Mesendoderm (in vitro differentiated cells): Measurements from ENCODE around the gene MAPK10.
A peak's percentile ranks its signal among the peaks of the same experiment; 100 is the strongest.
"Not testable (repeated sequence)": the region's sequence is repeated elsewhere in the genome, so short reads cannot be mapped to it uniquely, and the experiment has no call there.

Experiments used
- DNase-seq: peaks from one replicate; pipeline ENCODE4 v3.0.0; 2013
- H2AK5ac ChIP-seq: 2 replicates; pipeline ENCODE4 v1.6.1; 2013; ENCODE audit warnings: low read length, inconsistent platforms
- H2BK120ac ChIP-seq: 2 replicates; pipeline ENCODE4 v1.6.1; 2013; ENCODE audit warnings: low read depth, mild to moderate bottlenecking, low read length, moderate library complexity, mixed read lengths
- H2BK15ac ChIP-seq: replicated peaks from 2 replicates; pipeline ENCODE4 v1.6.1; 2013; ENCODE audit warnings: low read depth, mild to moderate bottlenecking, moderate library complexity
- H2BK5ac ChIP-seq: 2 replicates; pipeline ENCODE4 v1.6.1; 2013; ENCODE audit warnings: low read length, inconsistent platforms
- H3K18ac ChIP-seq: 2 replicates; pipeline ENCODE4 v1.6.1; 2013; ENCODE audit warnings: mild to moderate bottlenecking, low read length, mixed read lengths
- H3K23ac ChIP-seq: one replicate; pipeline ENCODE4 v1.6.1; 2013; ENCODE audit warnings: low read length
- H3K27ac ChIP-seq: 2 replicates; pipeline ENCODE4 v1.5.1; 2013; ENCODE audit warnings: low read depth, mild to moderate bottlenecking, inconsistent platforms, low read length, moderate library complexity
- H3K27me3 ChIP-seq: 2 replicates; pipeline ENCODE4 v1.6.1; 2013; ENCODE audit warnings: low read length, control low read depth, mild to moderate bottlenecking, inconsistent platforms; ENCODE audit not compliant: insufficient read depth, poor library complexity
- H3K36me3 ChIP-seq: 2 replicates; pipeline ENCODE4 v1.6.1; 2013; ENCODE audit warnings: low read length, inconsistent platforms; ENCODE audit not compliant: control insufficient read depth, insufficient read depth
- H3K4ac ChIP-seq: one replicate; pipeline ENCODE4 v1.6.1; 2013; ENCODE audit warnings: low read depth, mild to moderate bottlenecking, low read length, moderate library complexity
- H3K4me1 ChIP-seq: 2 replicates; pipeline ENCODE4 v1.6.1; 2013; ENCODE audit warnings: low read depth, low read length, inconsistent platforms; ENCODE audit not compliant: control insufficient read depth
- H3K4me2 ChIP-seq: 2 replicates; pipeline ENCODE4 v1.6.1; 2013; ENCODE audit warnings: low read length
- H3K4me3 ChIP-seq: 2 replicates; pipeline ENCODE4 v1.5.1; 2013; ENCODE audit warnings: mild to moderate bottlenecking, low read length
- H3K56ac ChIP-seq: one replicate; pipeline ENCODE4 v1.6.1; 2013; ENCODE audit warnings: low read length
- H3K79me1 ChIP-seq: 2 replicates; pipeline ENCODE4 v1.6.1; 2013; ENCODE audit warnings: low read length, inconsistent platforms
- H3K79me2 ChIP-seq: 2 replicates; pipeline ENCODE4 v1.6.1; 2013; ENCODE audit warnings: mild to moderate bottlenecking, low read length; ENCODE audit not compliant: control insufficient read depth, insufficient read depth
- H3K9ac ChIP-seq: 2 replicates; pipeline ENCODE4 v1.6.1; 2013; ENCODE audit warnings: low read length, inconsistent platforms
- H4K5ac ChIP-seq: one replicate; pipeline ENCODE4 v1.6.1; 2013; ENCODE audit warnings: low read length
- H4K8ac ChIP-seq: one replicate; pipeline ENCODE4 v1.6.1; 2013; ENCODE audit warnings: low read depth, mild to moderate bottlenecking, control low read depth, low read length, moderate library complexity
- WGBS: extraction: QIAGEN DNeasy Blood & Tissue Kit; methylation state at CpG from one replicate; pipeline ENCODE4 v1.1.7; 2013; ENCODE audit warnings: low lambda C conversion rate, missing lambda C conversion rate; ENCODE audit not compliant: insufficient coverage; ENCODE audit errors: extremely low coverage; 5-methylcytosine and 5-hydroxymethylcytosine counted together

Gene MAPK10

DNA sequence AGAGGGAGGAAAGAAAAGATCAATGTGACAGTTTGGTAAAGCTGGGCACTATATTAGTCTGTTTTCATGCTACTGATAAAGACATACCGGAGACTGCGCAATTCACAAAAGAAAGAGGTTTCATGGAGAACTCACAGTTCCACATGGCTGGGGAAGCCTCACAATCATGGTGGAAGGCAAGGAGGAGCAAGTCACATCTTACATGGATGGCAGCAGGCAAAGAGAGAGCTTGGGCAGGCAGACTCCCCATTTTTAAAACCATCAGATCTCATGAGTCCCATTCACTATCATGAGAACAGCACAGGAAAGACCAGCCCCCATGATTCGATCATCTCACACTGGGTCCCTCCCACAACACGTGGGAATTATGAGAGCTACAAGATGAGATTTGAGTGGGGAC lies 394.8 kb downstream of the MAPK10 start:
- not testable (repeated sequence) for H3K36me3 ChIP-seq, H3K79me2 ChIP-seq, H3K4me1 ChIP-seq, H3K4me3 ChIP-seq, H2AK5ac ChIP-seq, H3K27ac ChIP-seq, H4K5ac ChIP-seq, H3K56ac ChIP-seq, DNase-seq, H3K79me1 ChIP-seq, H2BK15ac ChIP-seq, H3K23ac ChIP-seq, H3K9ac ChIP-seq, H4K8ac ChIP-seq, H3K18ac ChIP-seq, H2BK120ac ChIP-seq, H2BK5ac ChIP-seq, H3K27me3 ChIP-seq, H3K4me2 ChIP-seq, H3K4ac ChIP-seq
- no CpG with 5 or more reads among the region's 4 CpGs for WGBS

DNA sequence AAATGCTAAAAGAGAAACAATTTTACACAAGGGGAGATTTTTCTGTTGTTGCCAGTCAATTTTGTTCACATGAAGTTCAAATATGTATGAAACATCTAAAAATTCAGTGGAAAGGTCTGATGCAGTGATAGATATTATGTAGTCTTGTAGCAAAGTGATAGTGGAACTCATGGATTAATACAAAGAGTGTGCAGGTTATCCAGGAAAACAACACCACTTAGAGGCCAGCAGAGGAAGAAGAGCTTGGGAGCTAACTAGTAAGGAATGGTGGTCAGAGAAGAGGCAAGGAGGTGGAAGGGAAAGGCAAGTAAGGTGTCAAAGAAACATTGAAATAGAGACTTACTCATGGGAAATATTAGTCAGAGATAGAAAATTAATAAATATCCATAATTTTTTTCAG lies 395.6 kb downstream of the MAPK10 start:
- Histone ChIP-seq H3K4me2 (no peak overlapping the region), H2BK5ac (no peak overlapping the region), H4K5ac (no peak overlapping the region), H3K79me2 (no peaks in the 10 kb centered on the region), H3K27me3 (no peaks in the 10 kb centered on the region), H2BK120ac (no peak overlapping the region), H3K56ac (no peak overlapping the region), H3K27ac (no peak overlapping the region), H2AK5ac (no peak overlapping the region), H3K9ac (no peak overlapping the region), H3K79me1 (no peaks in the 10 kb centered on the region), H3K23ac (no peak overlapping the region), H3K18ac (no peak overlapping the region), H3K36me3 (no peaks in the 10 kb centered on the region), H2BK15ac (no peak overlapping the region), H4K8ac (no peak overlapping the region), H3K4me1 (no peaks in the 10 kb centered on the region), H3K4ac (no peak overlapping the region), H3K4me3 (no peak overlapping the region)
- DNase-seq = no peak

DNA sequence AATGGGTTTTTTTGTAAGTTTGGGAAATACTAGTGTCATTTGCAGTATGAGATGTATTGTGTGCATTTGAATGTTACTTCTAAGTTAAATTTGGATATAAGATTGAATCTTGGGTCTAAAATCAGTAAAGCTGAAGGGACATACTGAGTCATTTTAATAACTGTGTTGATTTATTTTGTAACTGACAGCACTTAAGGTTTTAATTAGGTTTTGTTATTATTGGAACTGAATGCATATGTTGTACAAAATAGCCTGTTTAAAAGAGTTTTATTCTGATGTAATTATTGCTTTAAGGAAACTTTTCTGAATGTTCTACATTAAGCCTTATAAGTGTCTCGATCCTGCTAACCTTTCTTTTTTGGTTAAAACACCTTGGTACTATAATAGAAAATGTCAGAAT lies 396.6 kb downstream of the MAPK10 start:
- no peak overlapping the region for H3K18ac ChIP-seq

DNA sequence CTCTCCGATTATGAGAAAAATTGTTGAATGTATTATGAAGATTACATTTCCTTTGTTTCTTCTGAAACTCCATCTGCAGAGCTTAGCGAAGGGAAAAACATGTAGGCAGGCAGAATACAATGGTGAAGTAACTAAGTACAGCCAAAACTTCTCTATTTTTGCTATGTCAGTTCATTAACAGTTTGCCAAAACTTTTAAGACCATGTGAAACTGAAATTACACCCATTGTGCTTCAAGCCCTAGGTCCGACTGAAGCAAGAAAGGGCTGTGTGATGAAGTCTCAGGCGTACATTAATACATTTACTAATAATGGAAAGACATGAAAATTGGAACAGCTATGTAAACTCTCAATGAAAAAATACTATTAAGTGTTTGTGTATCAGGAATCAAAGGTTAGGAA lies 398.0 kb downstream of the MAPK10 start:
- H3K9ac ChIP-seq = no peak overlapping the region
- H2BK120ac ChIP-seq = no peak overlapping the region
- no peak overlapping the region for H3K4me3 ChIP-seq
- WGBS = no CpG with 5 or more reads among the region's 4 CpGs
- no peaks in the 10 kb centered on the region for H3K4me1 ChIP-seq
- H3K4ac ChIP-seq = no peak overlapping the region
- no peaks in the 10 kb centered on the region for H3K27me3 ChIP-seq
- no peak overlapping the region for H4K5ac ChIP-seq
- no peak for DNase-seq
- H2AK5ac ChIP-seq = no peak overlapping the region
- no peak overlapping the region for H3K4me2 ChIP-seq
- no peak overlapping the region for H3K23ac ChIP-seq
- H4K8ac ChIP-seq = no peak overlapping the region
- no peaks in the 10 kb centered on the region for H3K36me3 ChIP-seq
- no peaks in the 10 kb centered on the region for H3K79me2 ChIP-seq
- no peak overlapping the region for H3K27ac ChIP-seq
- no peak overlapping the region for H2BK5ac ChIP-seq
- no peak overlapping the region for H3K18ac ChIP-seq
- H2BK15ac ChIP-seq = no peak overlapping the region
- no peaks in the 10 kb centered on the region for H3K79me1 ChIP-seq
- no peak overlapping the region for H3K56ac ChIP-seq

More for the DNA sequence above, 396.6 kb downstream of the MAPK10 start:
- Histone ChIP-seq H3K27ac (no peak overlapping the region), H3K4me2 (no peak overlapping the region), H4K8ac (no peak overlapping the region), H3K9ac (no peak overlapping the region), H3K79me1 (no peaks in the 10 kb centered on the region), H3K36me3 (no peaks in the 10 kb centered on the region), H3K4me3 (no peak overlapping the region), H3K4ac (no peak overlapping the region), H2BK15ac (no peak overlapping the region), H3K4me1 (no peaks in the 10 kb centered on the region), H4K5ac (no peak overlapping the region), H2BK5ac (no peak overlapping the region), H3K56ac (no peak overlapping the region), H2BK120ac (no peak overlapping the region), H3K23ac (no peak overlapping the region), H2AK5ac (no peak overlapping the region), H3K27me3 (no peaks in the 10 kb centered on the region), H3K79me2 (no peaks in the 10 kb centered on the region)
- DNase-seq = no peak
- WGBS = no CpG with 5 or more reads among the region's 1 CpG

DNA sequence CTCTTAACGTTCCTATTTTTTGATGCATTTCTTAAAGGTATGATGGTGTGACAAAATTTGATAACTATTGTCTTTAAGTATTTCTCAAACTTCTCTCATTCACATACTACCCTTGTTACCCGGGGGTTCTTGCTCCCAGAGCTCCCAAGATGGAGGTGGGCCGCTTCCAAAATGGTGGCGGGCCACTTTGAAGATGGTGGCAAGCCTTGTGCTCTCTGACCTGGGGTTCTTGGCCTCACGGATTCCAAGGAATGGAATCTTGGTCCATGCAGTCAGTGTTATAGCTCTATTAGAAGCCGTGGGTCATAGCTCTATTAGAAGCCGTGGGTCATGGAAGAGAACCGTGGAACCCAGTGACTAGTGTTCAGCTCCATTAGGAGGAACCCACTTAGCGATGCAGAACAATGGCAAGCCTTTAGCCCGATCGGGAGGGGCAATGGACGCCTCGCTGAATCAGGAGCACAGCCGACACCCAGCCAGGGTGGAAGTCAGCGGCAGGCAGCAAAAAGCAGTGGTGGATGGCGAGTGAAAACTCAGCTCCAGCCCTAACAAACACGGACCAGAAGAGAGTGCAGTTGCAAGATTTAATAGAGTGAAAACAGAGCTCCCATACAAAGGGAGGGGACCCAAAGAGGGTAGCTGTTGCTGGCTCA lies 403.4 kb downstream of the MAPK10 start:
- no peak overlapping the region for H4K8ac ChIP-seq
- no peaks in the 10 kb centered on the region for H3K79me2 ChIP-seq
- H3K4me3 ChIP-seq = no peak overlapping the region
- no peak for DNase-seq
- H3K23ac ChIP-seq = no peak overlapping the region
- H2BK5ac ChIP-seq = no peak overlapping the region
- H3K56ac ChIP-seq = no peak overlapping the region
- no peak overlapping the region for H4K5ac ChIP-seq
- H3K27me3 ChIP-seq = no peaks in the 10 kb centered on the region
- H2BK15ac ChIP-seq = no peak overlapping the region
- H3K79me1 ChIP-seq = no peaks in the 10 kb centered on the region
- no peak overlapping the region for H3K27ac ChIP-seq
- H2AK5ac ChIP-seq = no peak overlapping the region
- H3K18ac ChIP-seq = no peak overlapping the region
- no CpG with 5 or more reads among the region's 17 CpGs for WGBS
- no peak overlapping the region for H3K4me2 ChIP-seq
- H3K9ac ChIP-seq = no peak overlapping the region
- no peak overlapping the region for H2BK120ac ChIP-seq
- no peaks in the 10 kb centered on the region for H3K4me1 ChIP-seq
- H3K36me3 ChIP-seq = no peaks in the 10 kb centered on the region
- H3K4ac ChIP-seq = no peak overlapping the region

DNA sequence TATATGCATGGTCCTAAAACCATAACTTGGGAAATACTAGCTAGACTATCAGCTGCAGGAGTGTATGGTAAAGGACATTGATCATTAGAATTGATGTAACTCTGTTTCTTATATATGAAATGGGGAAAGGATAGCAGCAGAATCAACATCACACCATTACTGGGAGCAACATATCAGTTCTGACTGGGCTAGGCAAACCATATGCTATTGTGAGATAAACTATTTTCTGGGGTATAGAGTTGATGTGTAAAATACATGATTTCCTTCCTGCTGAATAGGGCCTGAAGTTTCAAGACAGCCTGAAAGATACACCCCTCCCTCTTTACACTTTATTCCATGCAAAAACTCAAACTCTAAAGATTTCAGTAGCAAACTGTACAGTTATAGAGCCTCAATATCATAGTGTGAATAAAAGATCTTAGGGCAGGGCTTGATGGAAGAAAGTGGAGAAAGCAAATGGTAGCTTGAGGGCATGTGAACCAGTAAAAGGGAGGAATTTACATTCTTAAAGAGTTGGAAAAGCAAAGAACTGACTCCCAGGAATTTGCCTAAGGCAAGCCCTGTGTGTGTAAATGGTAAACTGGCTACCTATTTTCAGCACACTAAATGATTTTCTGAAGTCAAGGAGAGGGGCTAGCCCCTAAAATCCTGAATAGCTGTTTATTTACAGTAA lies 404.1 kb downstream of the MAPK10 start:
- no peaks in the 10 kb centered on the region for H3K4me1 ChIP-seq
- no peaks in the 10 kb centered on the region for H3K79me1 ChIP-seq
- H3K4me2 ChIP-seq = no peak overlapping the region
- H3K27me3 ChIP-seq = no peaks in the 10 kb centered on the region
- H3K18ac ChIP-seq = no peak overlapping the region
- H3K56ac ChIP-seq = no peak overlapping the region
- no peak overlapping the region for H4K8ac ChIP-seq
- H3K23ac ChIP-seq = no peak overlapping the region
- H2AK5ac ChIP-seq = no peak overlapping the region
- no peak overlapping the region for H3K9ac ChIP-seq
- no peak overlapping the region for H3K4ac ChIP-seq
- no peak overlapping the region for H4K5ac ChIP-seq
- no peak overlapping the region for H2BK120ac ChIP-seq
- no peaks in the 10 kb centered on the region for H3K79me2 ChIP-seq
- peak; percentile 88 for DNase-seq
- no peak overlapping the region for H3K4me3 ChIP-seq
- H3K27ac ChIP-seq = no peak overlapping the region
- H2BK5ac ChIP-seq = no peak overlapping the region
- H2BK15ac ChIP-seq = no peak overlapping the region
- no peaks in the 10 kb centered on the region for H3K36me3 ChIP-seq
